IMR-90 (cell line): Measurements from ENCODE around the gene LIPH. TPM values are rescaled to one million over a fixed set of nuclear protein-coding genes. Genes with fewer than 3 reads are reported as not detected.

Experiments
- ATAC-seq: fragments of 200-7000 bp; cut with Tn5 transposase; 2 replicates; pipeline ENCODE4 v1.9.1; 2020; ENCODE audit warnings: low read depth, mild to moderate bottlenecking, moderate library complexity
- BruUV-seq: library from RNA; stranded (reverse); fragments of 400-500 nt; replicated peaks from 2 replicates; lab custom pipeline; 2021; lab: Mats Ljungman, UMichigan
- CTCF ChIA-PET: fragments of 300-600 bp; formaldehyde crosslinking; extraction: SDS; loops from one replicate; lab custom pipeline; 2021; ENCODE audit warnings: antibody characterized with exemption; lab: Yijun Ruan, JAX
- POLR2A ChIA-PET: fragments of 300-600 bp; sonication (Branson Sonifier 250); formaldehyde crosslinking; loops from one replicate; lab custom pipeline; 2022; ENCODE audit warnings: antibody characterized with exemption; ENCODE audit not compliant: unreplicated experiment; lab: Charles Lee
- DNase-seq: peaks from one replicate; pipeline ENCODE4 v3.0.0; 2013
- H2AFZ ChIP-seq: replicated peaks from 2 replicates; pipeline ENCODE3; 2013; ENCODE audit warnings: low read length, mild to moderate bottlenecking; ENCODE audit not compliant: poor library complexity
- H2AK5ac ChIP-seq: 2 replicates; pipeline ENCODE4 v1.6.1; 2013; ENCODE audit warnings: low read depth, low read length, inconsistent platforms
- H2AK9ac ChIP-seq: replicated peaks from 2 replicates; pipeline ENCODE3; 2013; ENCODE audit warnings: mild to moderate bottlenecking, low read depth, low read length, moderate library complexity; ENCODE audit not compliant: poor library complexity
- H2BK120ac ChIP-seq: 2 replicates; pipeline ENCODE4 v1.6.1; 2013; ENCODE audit warnings: low read depth, low read length, inconsistent platforms
- H2BK15ac ChIP-seq: 3 replicates; pipeline ENCODE4 v1.6.1; 2013; ENCODE audit warnings: low read depth, low read length, inconsistent platforms
- H2BK20ac ChIP-seq: 2 replicates; pipeline ENCODE4 v1.6.1; 2013; ENCODE audit warnings: low read depth, mild to moderate bottlenecking, inconsistent platforms, low read length, moderate library complexity
- H2BK5ac ChIP-seq: 2 replicates; pipeline ENCODE4 v1.6.1; 2013; ENCODE audit warnings: mild to moderate bottlenecking, low read depth, low read length, inconsistent platforms; ENCODE audit not compliant: poor library complexity, severe bottlenecking
- H3K14ac ChIP-seq: replicated peaks from 2 replicates; pipeline ENCODE4 v1.6.1; 2013; ENCODE audit warnings: low read depth, low read length, inconsistent platforms
- H3K18ac ChIP-seq: 2 replicates; pipeline ENCODE4 v1.6.1; 2013; ENCODE audit warnings: low read depth, low read length, control low read depth
- H3K23ac ChIP-seq: 2 replicates; pipeline ENCODE4 v1.6.1; 2013; ENCODE audit warnings: low read depth, low read length, inconsistent platforms
- H3K27ac ChIP-seq: 2 replicates; pipeline ENCODE4 v1.5.1; 2013; ENCODE audit warnings: mild to moderate bottlenecking, control low read depth, low read length; ENCODE audit not compliant: insufficient read depth
- H3K27me3 ChIP-seq: 2 replicates; pipeline ENCODE4 v1.6.1; 2013; ENCODE audit warnings: low read length; ENCODE audit not compliant: control insufficient read depth, insufficient read depth
- H3K36me3 ChIP-seq: 2 replicates; pipeline ENCODE4 v1.6.1; 2013; ENCODE audit warnings: low read length, mixed read lengths; ENCODE audit not compliant: control insufficient read depth, insufficient read depth
- H3K4ac ChIP-seq: 2 replicates; pipeline ENCODE4 v1.6.1; 2013; ENCODE audit warnings: low read depth, low read length, inconsistent platforms
- H3K4me1 ChIP-seq: 2 replicates; pipeline ENCODE4 v1.6.1; 2013; ENCODE audit warnings: low read length, mixed read lengths; ENCODE audit not compliant: control insufficient read depth, insufficient read depth
- H3K4me2 ChIP-seq: 2 replicates; pipeline ENCODE4 v1.6.1; 2013; ENCODE audit warnings: low read depth, mild to moderate bottlenecking, control low read depth, low read length, moderate library complexity
- H3K4me3 ChIP-seq: 2 replicates; pipeline ENCODE4 v1.5.1; 2013; ENCODE audit warnings: low read depth, mild to moderate bottlenecking, control low read depth, low read length, moderate library complexity; ENCODE audit not compliant: insufficient read depth
- H3K56ac ChIP-seq: 2 replicates; pipeline ENCODE4 v1.6.1; 2013; ENCODE audit warnings: low read length, inconsistent platforms; ENCODE audit not compliant: insufficient read depth; ENCODE audit errors: extremely low read depth
- H3K79me1 ChIP-seq, 2 experiments: 2 replicates each; pipeline ENCODE4 v1.6.1; 2013; ENCODE audit warnings: low read length in 2 of 2, inconsistent platforms in 1 of 2, low read depth in 1 of 2
- H3K9ac ChIP-seq: 2 replicates; pipeline ENCODE4 v1.6.1; 2013; ENCODE audit warnings: low read depth, low read length, control low read depth
- H3K9me1 ChIP-seq: 2 replicates; pipeline ENCODE4 v1.6.1; 2013; ENCODE audit warnings: low read length, inconsistent platforms; ENCODE audit not compliant: insufficient read depth
- H3K9me3 ChIP-seq: 2 replicates; pipeline ENCODE4 v1.6.1; 2013; ENCODE audit warnings: low read length; ENCODE audit not compliant: control insufficient read depth, insufficient read depth
- H4K20me1 ChIP-seq: 2 replicates; pipeline ENCODE4 v1.6.1; 2013; ENCODE audit warnings: low read length, inconsistent platforms; ENCODE audit not compliant: insufficient read depth
- H4K5ac ChIP-seq: 2 replicates; pipeline ENCODE4 v1.6.1; 2013; ENCODE audit warnings: mild to moderate bottlenecking, low read depth, low read length, control low read depth
- H4K8ac ChIP-seq, 2 experiments: 2 replicates each; pipeline ENCODE4 v1.6.1; 2013; ENCODE audit warnings: low read depth in 2 of 2, low read length in 2 of 2, control low read depth in 1 of 2, inconsistent platforms in 1 of 2
- H4K91ac ChIP-seq: 2 replicates; pipeline ENCODE4 v1.6.1; 2013; ENCODE audit warnings: low read depth, low read length, inconsistent platforms; ENCODE audit not compliant: insufficient read depth
- CEBPB ChIP-seq: IDR thresholded peaks from 2 replicates; pipeline ENCODE4 v1.6.1; 2012; ENCODE audit warnings: low read depth, low read length, improper control_type of control experiment
- MAFK ChIP-seq: IDR thresholded peaks from 2 replicates; pipeline ENCODE4 v1.6.1; 2012; ENCODE audit warnings: low read depth, low read length, improper control_type of control experiment
- RFX5 ChIP-seq: IDR thresholded peaks from 2 replicates; pipeline ENCODE4 v1.8.0; 2012; ENCODE audit warnings: low read depth, mild to moderate bottlenecking, low read length, moderate library complexity
- WGBS, 2 experiments: methylation state at CpG; one replicate each; pipeline versions ENCODE4 v1.1.5 to v1.1.7; 2013; ENCODE audit warnings: missing lambda C conversion rate in 2 of 2; ENCODE audit not compliant: insufficient read length in 1 of 2; ENCODE audit errors: extremely low coverage in 2 of 2; 5-methylcytosine and 5-hydroxymethylcytosine counted together
- dilution Hi-C: fragments of 300-500 bp; cut with HindIII; formaldehyde crosslinking; loops from one replicate; pipeline ENCODE4 v1.14.3; 2018; ENCODE audit warnings: low sequenced_read_pairs; ENCODE audit not compliant: unreplicated experiment
- in situ Hi-C: fragments of 300-500 bp; cut with MboI; formaldehyde crosslinking; loops from 3 replicates; pipeline ENCODE4 v1.14.3; 2019; ENCODE audit warnings: low sequenced_read_pairs, inconsistent platforms, mixed read lengths
- intact Hi-C: fragments of 100-400 bp; cut with micrococcal nuclease; formaldehyde crosslinking; loops from 2 replicates; pipeline ENCODE4 v1.10.0; 2022
- polyA plus RNA-seq, 3 experiments: library from polyadenylated mRNA; depleted of rRNA; stranded (reverse); fragments of >200 nt; gene quantifications; 2 replicates each; pipeline ENCODE4 v1.2.3, GENCODE V29; 2012; ENCODE audit warnings: low replicate concordance in 1 of 3
- total RNA-seq: library from RNA; depleted of rRNA; stranded (reverse); fragments of >200 nt; gene quantifications from 2 replicates; pipeline ENCODE4 v1.2.3, GENCODE V29; 2012
- TF ChIP-seq, protein P1 (sequence below): conservative IDR thresholded peaks from 2 replicates; pipeline ENCODE4 v1.5.1; 2012; ENCODE audit warnings: mild to moderate bottlenecking, low read depth, low read length, improper control_type of control experiment
- TF ChIP-seq, protein P2 (sequence below): fragments of 150-350 bp; IDR thresholded peaks from 2 replicates; pipeline ENCODE4 v1.6.1; 2017; ENCODE audit warnings: mild to moderate bottlenecking, antibody characterized with exemption, low read length, low read depth
- TF ChIP-seq, protein P3 (sequence below): fragments of 150-350 bp; IDR thresholded peaks from 2 replicates; pipeline ENCODE4 v1.6.1; 2016; ENCODE audit warnings: low read depth, mild to moderate bottlenecking, low read length, moderate library complexity, borderline replicate concordance

The LIPH gene
- total and polyA plus RNA-seq, 2 of the 4 experiments (the other 2 are of a cell fraction), result 0.27 to 0.36 TPM

- no peak for ATAC-seq
These were observed 19.5 kb downstream of the LIPH start for GRCh38 chr3:185532901-185533300.

More at GRCh38 chr3:185532901-185533300, 19.5 kb downstream of the LIPH start:
- Histone ChIP-seq H3K4me2 (no peak overlapping the region), H3K9me3 (no peaks in the 10 kb centered on the region), H4K8ac (no peak overlapping the region), H2BK5ac (no peak overlapping the region), H3K56ac (no peak overlapping the region), H3K18ac (no peak overlapping the region), H3K27me3 (no peaks in the 10 kb centered on the region; the same call in 1 of the 2 replicates), H3K27ac (no peak overlapping the region), H2AK5ac (no peak overlapping the region), H2AFZ (no peak overlapping the region), H3K4ac (no peak overlapping the region), H3K9ac (no peak overlapping the region), H2AK9ac (no peak overlapping the region), H2BK15ac (no peak overlapping the region), H3K4me1 (no peaks in the 10 kb centered on the region), H4K91ac (no peak overlapping the region), H3K9me1 (no peaks in the 10 kb centered on the region; the same call in 1 of the 2 replicates), H3K36me3 (no peaks in the 10 kb centered on the region), H3K14ac (no peak overlapping the region), H3K4me3 (no peak overlapping the region), H4K20me1 (no peaks in the 10 kb centered on the region), H3K23ac (no peak overlapping the region), H4K5ac (no peak overlapping the region), H2BK120ac (no peak overlapping the region), H2BK20ac (no peak overlapping the region), H3K79me1 (no peaks in the 10 kb centered on the region)
- no peak for DNase-seq
- dilution Hi-C loops, result no loop called here
- ChIA-PET CTCF (no interaction called here), POLR2A (no interaction called here)
- in situ Hi-C loops, result no loop called here
- intact Hi-C loops, result no loop called here
- BruUV-seq, result no TSS peak
- WGBS, 2 experiments, result no CpG with 5 or more reads among the region's 5 CpGs
- TF ChIP-seq, protein P1, sequence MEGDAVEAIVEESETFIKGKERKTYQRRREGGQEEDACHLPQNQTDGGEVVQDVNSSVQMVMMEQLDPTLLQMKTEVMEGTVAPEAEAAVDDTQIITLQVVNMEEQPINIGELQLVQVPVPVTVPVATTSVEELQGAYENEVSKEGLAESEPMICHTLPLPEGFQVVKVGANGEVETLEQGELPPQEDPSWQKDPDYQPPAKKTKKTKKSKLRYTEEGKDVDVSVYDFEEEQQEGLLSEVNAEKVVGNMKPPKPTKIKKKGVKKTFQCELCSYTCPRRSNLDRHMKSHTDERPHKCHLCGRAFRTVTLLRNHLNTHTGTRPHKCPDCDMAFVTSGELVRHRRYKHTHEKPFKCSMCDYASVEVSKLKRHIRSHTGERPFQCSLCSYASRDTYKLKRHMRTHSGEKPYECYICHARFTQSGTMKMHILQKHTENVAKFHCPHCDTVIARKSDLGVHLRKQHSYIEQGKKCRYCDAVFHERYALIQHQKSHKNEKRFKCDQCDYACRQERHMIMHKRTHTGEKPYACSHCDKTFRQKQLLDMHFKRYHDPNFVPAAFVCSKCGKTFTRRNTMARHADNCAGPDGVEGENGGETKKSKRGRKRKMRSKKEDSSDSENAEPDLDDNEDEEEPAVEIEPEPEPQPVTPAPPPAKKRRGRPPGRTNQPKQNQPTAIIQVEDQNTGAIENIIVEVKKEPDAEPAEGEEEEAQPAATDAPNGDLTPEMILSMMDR, result no peak
- TF ChIP-seq, protein P2, sequence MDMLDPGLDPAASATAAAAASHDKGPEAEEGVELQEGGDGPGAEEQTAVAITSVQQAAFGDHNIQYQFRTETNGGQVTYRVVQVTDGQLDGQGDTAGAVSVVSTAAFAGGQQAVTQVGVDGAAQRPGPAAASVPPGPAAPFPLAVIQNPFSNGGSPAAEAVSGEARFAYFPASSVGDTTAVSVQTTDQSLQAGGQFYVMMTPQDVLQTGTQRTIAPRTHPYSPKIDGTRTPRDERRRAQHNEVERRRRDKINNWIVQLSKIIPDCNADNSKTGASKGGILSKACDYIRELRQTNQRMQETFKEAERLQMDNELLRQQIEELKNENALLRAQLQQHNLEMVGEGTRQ, result no peak
- TF ChIP-seq RFX5, result no peak
- TF ChIP-seq MAFK, result no peak
- TF ChIP-seq CEBPB, result no peak
- TF ChIP-seq, protein P3, sequence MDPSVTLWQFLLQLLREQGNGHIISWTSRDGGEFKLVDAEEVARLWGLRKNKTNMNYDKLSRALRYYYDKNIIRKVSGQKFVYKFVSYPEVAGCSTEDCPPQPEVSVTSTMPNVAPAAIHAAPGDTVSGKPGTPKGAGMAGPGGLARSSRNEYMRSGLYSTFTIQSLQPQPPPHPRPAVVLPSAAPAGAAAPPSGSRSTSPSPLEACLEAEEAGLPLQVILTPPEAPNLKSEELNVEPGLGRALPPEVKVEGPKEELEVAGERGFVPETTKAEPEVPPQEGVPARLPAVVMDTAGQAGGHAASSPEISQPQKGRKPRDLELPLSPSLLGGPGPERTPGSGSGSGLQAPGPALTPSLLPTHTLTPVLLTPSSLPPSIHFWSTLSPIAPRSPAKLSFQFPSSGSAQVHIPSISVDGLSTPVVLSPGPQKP, result no peak
